HepG2 (cell line): ENCODE measurements around the gene ABI3BP.

Source experiments
- POLR2A ChIP-seq, 2 experiments: IDR thresholded peaks; 2 replicates each; pipeline ENCODE4 v1.6.1; 2011; ENCODE audit warnings: low read depth in 2 of 2, low read length in 2 of 2, mild to moderate bottlenecking in 1 of 2, moderate library complexity in 1 of 2; ENCODE audit not compliant: insufficient read depth in 1 of 2
- POLR2G ChIP-seq: fragments of 200-400 bp; formaldehyde crosslinking; IDR thresholded peaks from 2 replicates; pipeline ENCODE4 v1.6.1; 2018; ENCODE audit warnings: mild to moderate bottlenecking, low read depth, low read length, moderate library complexity
- TARDBP ChIP-seq: sonication (generic); formaldehyde crosslinking; IDR thresholded peaks from 2 replicates; pipeline ENCODE4 v1.8.0; 2022; ENCODE audit warnings: mild to moderate bottlenecking, missing genetic modification reagents
- YY1 ChIP-seq: IDR thresholded peaks from 2 replicates; pipeline ENCODE4 v1.6.1; 2011; ENCODE audit warnings: low read length, low read depth, moderate library complexity, mild to moderate bottlenecking; ENCODE audit not compliant: insufficient read depth, insufficient replicate concordance
- TF ChIP-seq, protein P1 (sequence below): sonication (generic); formaldehyde crosslinking; IDR thresholded peaks from 2 replicates; pipeline ENCODE4 v1.4.0; 2020; ENCODE audit warnings: mild to moderate bottlenecking, missing genetic modification reagents
- TF ChIP-seq, protein P2 (sequence below): sonication (generic); formaldehyde crosslinking; conservative IDR thresholded peaks from 2 replicates; pipeline ENCODE4 v1.4.0; 2020; ENCODE audit warnings: mild to moderate bottlenecking, missing genetic modification reagents, moderate library complexity
- TF ChIP-seq, protein P3 (sequence below): sonication (generic); formaldehyde crosslinking; IDR thresholded peaks from 2 replicates; pipeline ENCODE4 v1.4.0; 2020; ENCODE audit warnings: missing genetic modification reagents, mild to moderate bottlenecking, borderline replicate concordance

DNA sequence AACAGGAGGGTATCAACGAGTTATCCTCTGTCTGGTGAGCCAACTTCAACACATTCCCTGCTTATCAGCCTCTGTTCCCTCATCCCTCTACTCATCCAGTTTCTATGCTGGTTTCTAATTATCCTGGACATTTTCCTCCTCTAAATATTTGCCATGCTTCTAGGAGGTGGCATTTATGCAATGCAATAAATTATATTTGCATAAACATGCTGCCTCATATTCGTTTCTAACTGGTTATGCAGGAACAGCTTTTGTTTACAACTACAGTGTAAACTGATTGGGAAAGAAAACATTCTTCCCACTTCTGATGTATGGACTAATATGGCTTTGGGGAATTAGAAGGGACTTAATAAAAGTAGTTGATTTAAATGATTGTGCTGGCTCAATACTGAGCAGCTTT lies 161.6 kb downstream of the ABI3BP start:
- no peak for TF ChIP-seq YY1
- TF ChIP-seq POLR2G, result no peak
- TF ChIP-seq, protein P1, sequence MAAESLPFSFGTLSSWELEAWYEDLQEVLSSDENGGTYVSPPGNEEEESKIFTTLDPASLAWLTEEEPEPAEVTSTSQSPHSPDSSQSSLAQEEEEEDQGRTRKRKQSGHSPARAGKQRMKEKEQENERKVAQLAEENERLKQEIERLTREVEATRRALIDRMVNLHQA (CRISPR knock-in tag), result no peak
- TF ChIP-seq, protein P2, sequence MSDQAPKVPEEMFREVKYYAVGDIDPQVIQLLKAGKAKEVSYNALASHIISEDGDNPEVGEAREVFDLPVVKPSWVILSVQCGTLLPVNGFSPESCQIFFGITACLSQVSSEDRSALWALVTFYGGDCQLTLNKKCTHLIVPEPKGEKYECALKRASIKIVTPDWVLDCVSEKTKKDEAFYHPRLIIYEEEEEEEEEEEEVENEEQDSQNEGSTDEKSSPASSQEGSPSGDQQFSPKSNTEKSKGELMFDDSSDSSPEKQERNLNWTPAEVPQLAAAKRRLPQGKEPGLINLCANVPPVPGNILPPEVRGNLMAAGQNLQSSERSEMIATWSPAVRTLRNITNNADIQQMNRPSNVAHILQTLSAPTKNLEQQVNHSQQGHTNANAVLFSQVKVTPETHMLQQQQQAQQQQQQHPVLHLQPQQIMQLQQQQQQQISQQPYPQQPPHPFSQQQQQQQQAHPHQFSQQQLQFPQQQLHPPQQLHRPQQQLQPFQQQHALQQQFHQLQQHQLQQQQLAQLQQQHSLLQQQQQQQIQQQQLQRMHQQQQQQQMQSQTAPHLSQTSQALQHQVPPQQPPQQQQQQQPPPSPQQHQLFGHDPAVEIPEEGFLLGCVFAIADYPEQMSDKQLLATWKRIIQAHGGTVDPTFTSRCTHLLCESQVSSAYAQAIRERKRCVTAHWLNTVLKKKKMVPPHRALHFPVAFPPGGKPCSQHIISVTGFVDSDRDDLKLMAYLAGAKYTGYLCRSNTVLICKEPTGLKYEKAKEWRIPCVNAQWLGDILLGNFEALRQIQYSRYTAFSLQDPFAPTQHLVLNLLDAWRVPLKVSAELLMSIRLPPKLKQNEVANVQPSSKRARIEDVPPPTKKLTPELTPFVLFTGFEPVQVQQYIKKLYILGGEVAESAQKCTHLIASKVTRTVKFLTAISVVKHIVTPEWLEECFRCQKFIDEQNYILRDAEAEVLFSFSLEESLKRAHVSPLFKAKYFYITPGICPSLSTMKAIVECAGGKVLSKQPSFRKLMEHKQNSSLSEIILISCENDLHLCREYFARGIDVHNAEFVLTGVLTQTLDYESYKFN (CRISPR knock-in tag), result no peak
- TF ChIP-seq, protein P3, sequence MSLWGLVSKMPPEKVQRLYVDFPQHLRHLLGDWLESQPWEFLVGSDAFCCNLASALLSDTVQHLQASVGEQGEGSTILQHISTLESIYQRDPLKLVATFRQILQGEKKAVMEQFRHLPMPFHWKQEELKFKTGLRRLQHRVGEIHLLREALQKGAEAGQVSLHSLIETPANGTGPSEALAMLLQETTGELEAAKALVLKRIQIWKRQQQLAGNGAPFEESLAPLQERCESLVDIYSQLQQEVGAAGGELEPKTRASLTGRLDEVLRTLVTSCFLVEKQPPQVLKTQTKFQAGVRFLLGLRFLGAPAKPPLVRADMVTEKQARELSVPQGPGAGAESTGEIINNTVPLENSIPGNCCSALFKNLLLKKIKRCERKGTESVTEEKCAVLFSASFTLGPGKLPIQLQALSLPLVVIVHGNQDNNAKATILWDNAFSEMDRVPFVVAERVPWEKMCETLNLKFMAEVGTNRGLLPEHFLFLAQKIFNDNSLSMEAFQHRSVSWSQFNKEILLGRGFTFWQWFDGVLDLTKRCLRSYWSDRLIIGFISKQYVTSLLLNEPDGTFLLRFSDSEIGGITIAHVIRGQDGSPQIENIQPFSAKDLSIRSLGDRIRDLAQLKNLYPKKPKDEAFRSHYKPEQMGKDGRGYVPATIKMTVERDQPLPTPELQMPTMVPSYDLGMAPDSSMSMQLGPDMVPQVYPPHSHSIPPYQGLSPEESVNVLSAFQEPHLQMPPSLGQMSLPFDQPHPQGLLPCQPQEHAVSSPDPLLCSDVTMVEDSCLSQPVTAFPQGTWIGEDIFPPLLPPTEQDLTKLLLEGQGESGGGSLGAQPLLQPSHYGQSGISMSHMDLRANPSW (CRISPR knock-in tag), result no peak
- TF ChIP-seq POLR2A (IDR thresholded peaks at IDR 0.05; ENCODE audit: insufficient read depth in 1 of 2, low read depth in 2 of 2, low read length in 2 of 2), result no peak
- no peak for TF ChIP-seq TARDBP (CRISPR knock-in tag)
